Upper lobe of left lung (tissue), 6 donors: ENCODE measurements around the gene CAB39L. TPM values are rescaled to one million over a fixed set of nuclear protein-coding genes. Genes with fewer than 3 reads are reported as not detected.

ENCODE experiments used
- ATAC-seq, 2 donors: fragments of 200-7000 bp; cut with Tn5 transposase; one replicate each; pipeline ENCODE4 v1.9.1; 2022; ENCODE audit warnings: mild to moderate bottlenecking in 2 of 2, moderate library complexity in 2 of 2; ENCODE audit not compliant: low FRiP score in 2 of 2
- DNase-seq, 2 donors: peaks; one replicate each; pipeline ENCODE4 v3.0.0-alpha.2; 2019 to 2020
- H3K27ac ChIP-seq, 4 donors: fragments of 200-600 bp; sonication (generic); one replicate each; pipeline ENCODE4 v1.5.1; 2016 to 2019
- H3K27me3 ChIP-seq, 4 donors: fragments of 200-600 bp; sonication (generic); one replicate each; pipeline ENCODE4 v1.5.1; 2017 to 2019
- H3K36me3 ChIP-seq, 4 donors: fragments of 200-600 bp; sonication (generic); one replicate each; pipeline ENCODE4 v1.5.1; 2016 to 2019
- H3K4me1 ChIP-seq, 4 donors: fragments of 200-600 bp; sonication (generic); one replicate each; pipeline ENCODE4 v1.5.1; 2018 to 2019
- H3K4me3 ChIP-seq, 4 donors: fragments of 200-600 bp; sonication (generic); one replicate each; pipeline ENCODE4 v1.5.1; 2017 to 2019; ENCODE audit warnings: mild to moderate bottlenecking in 2 of 4, moderate library complexity in 1 of 4
- H3K9me3 ChIP-seq, 4 donors: fragments of 200-600 bp; sonication (generic); one replicate each; pipeline ENCODE4 v1.5.1; 2018 to 2019
- CTCF ChIP-seq, 6 experiments: fragments of 450-650 bp in 4 of 6; fragments of 200-600 bp in 2 of 6; sonication (generic) in 2 of 6; IDR thresholded peaks; one replicate each; pipeline ENCODE4 v1.5.1; 2016 to 2019; ENCODE audit warnings: antibody characterized with exemption in 6 of 6
- EP300 ChIP-seq, 4 donors: sonication (generic); formaldehyde crosslinking; IDR thresholded peaks; one replicate each; pipeline ENCODE4 v1.5.1; 2017; ENCODE audit warnings: antibody characterized with exemption in 4 of 4, control low read depth in 2 of 4
- POLR2A ChIP-seq, 4 donors: fragments of 450-650 bp; IDR thresholded peaks; one replicate each; pipeline ENCODE4 v1.5.1; 2016 to 2017; ENCODE audit warnings: antibody characterized with exemption in 4 of 4, mild to moderate bottlenecking in 2 of 4
- POLR2AphosphoS5 ChIP-seq, 2 donors: sonication (generic); formaldehyde crosslinking; IDR thresholded peaks; one replicate each; pipeline ENCODE4 v1.5.1; 2017; ENCODE audit warnings: antibody characterized with exemption in 2 of 2
- WGBS, 2 donors: methylation state at CpG; one replicate each; pipeline ENCODE4 v1.1.5; 2017 to 2018; 5-methylcytosine and 5-hydroxymethylcytosine counted together
- total RNA-seq, 6 donors: library from RNA; depleted of rRNA in 4 of 6; stranded (reverse); fragments of >200 nt in 4 of 6; gene quantifications; one replicate each; pipeline versions ENCODE4 v1.1.0 to v1.2.1, GENCODE V29; 2016 to 2021
- donor health status: DM: no; HTN: no; CAD: no; lungs with moderate emphysema.
- donor health status: DM: no; HTN: yes; CAD: no; lungs with severe emphysema.

The CAB39L gene
- 10 to 100 TPM; 12.5 to 49.2 (median 19.5) TPM for total RNA-seq

GRCh38 chr13:49443704-49444523, at the start of gene CAB39L, which contains the start of gene SETDB2:
TSS of gene CAB39L (minus strand) at chr13:49444064. CDS start at chr13:49382910, 61,154 bp downstream.
TSS of gene SETDB2 (plus strand) at chr13:49444274. CDS start at chr13:49451894, 7,620 bp downstream.
- Histone ChIP-seq H3K27me3 (no peaks in the 10 kb centered on the region), H3K4me1 (peaks cover 9 to 27% (median 15%) of the 10 kb centered on the region in 4 donors), H3K4me3 (peak within 1 kb of the TSS; percentile 76 to 78 (median 76)), H3K9me3 (no peaks in the 10 kb centered on the region), H3K36me3 (no peaks in the 10 kb centered on the region), H3K27ac (peak within 1 kb of the TSS; percentile 92 to 96 (median 94))
- DNase-seq (peak; percentile 99 to 100), ATAC-seq (peak; percentile 99 to 100)
- TF ChIP-seq CTCF (IDR thresholded peaks at IDR 0.05) (peak; percentile 31 to 87 (median 76)), POLR2AphosphoS5 (IDR thresholded peaks at IDR 0.05) (peak; percentile 66 to 97), POLR2A (IDR thresholded peaks at IDR 0.05) (peak in 3 of 4 donors; percentile 67 to 95 (median 94)), EP300 (IDR thresholded peaks at IDR 0.05) (no peak)
- 0% methylated on average over 15 to 49 of the region's 53 CpGs for WGBS, 2 donors

DNA sequence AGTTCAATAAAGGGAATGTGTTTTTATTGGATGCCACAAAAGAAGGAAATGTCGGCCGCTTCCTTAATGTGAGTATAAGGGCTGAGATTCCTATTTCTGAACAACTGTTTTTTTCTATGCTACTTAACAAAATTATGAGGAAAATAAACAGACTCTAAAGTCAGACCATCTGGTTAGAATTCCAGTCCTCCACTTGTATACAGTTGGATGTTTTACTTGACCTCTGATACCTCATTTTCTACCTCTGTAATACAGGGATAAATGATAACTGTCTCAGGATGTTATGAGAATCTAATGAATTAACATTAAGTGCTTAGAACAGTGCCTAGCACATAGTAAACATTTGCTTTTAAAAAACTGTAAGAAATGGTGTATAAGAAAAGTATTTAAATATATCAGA, 44.7 kb upstream of the CAB39L start:
- Histone ChIP-seq H3K27ac (no peak overlapping the region), H3K4me1 (no peaks in the 10 kb centered on the region), H3K27me3 (no peaks in the 10 kb centered on the region), H3K4me3 (no peak overlapping the region), H3K9me3 (no peaks in the 10 kb centered on the region), H3K36me3 (peaks cover 0 to 37% (median 9%) of the 10 kb centered on the region in 4 donors)
- TF ChIP-seq POLR2AphosphoS5 (IDR thresholded peaks at IDR 0.05), result no peak
- TF ChIP-seq POLR2A (IDR thresholded peaks at IDR 0.05), result no peak
- TF ChIP-seq CTCF (IDR thresholded peaks at IDR 0.05), result no peak
- no peak for TF ChIP-seq EP300 (IDR thresholded peaks at IDR 0.05)
- ATAC-seq, result no peak
- no peak for DNase-seq
- WGBS, 2 donors, result 90 to 92% methylated on average over 2 of the region's 2 CpGs

GRCh38 chr13:49481788-49482187, 37.9 kb upstream of the CAB39L start:
- DNase-seq, result no peak
- Histone ChIP-seq H3K27ac (no peak overlapping the region), H3K4me1 (no peaks in the 10 kb centered on the region), H3K36me3 (peaks cover 2 to 84% (median 20%) of the 10 kb centered on the region in 4 donors), H3K4me3 (no peak overlapping the region), H3K27me3 (no peaks in the 10 kb centered on the region), H3K9me3 (no peaks in the 10 kb centered on the region)
- ATAC-seq, result no peak
- TF ChIP-seq POLR2AphosphoS5 (IDR thresholded peaks at IDR 0.05) (no peak), EP300 (IDR thresholded peaks at IDR 0.05) (no peak), CTCF (IDR thresholded peaks at IDR 0.05) (no peak), POLR2A (IDR thresholded peaks at IDR 0.05) (no peak)
- 77 to 81% methylated on average over 5 of the region's 5 CpGs for WGBS, 2 donors

- H3K36me3 ChIP-seq, result peaks cover 2 to 89% (median 18%) of the 10 kb centered on the region in 4 donors
- no peak for DNase-seq
- no peak overlapping the region for H3K27ac ChIP-seq
- WGBS, 2 donors, result 93 to 95% methylated on average over 7 of the region's 7 CpGs
- H3K4me1 ChIP-seq, result no peaks in the 10 kb centered on the region
- H3K4me3 ChIP-seq, result no peak overlapping the region
- no peaks in the 10 kb centered on the region for H3K9me3 ChIP-seq
- ATAC-seq, result no peak
- TF ChIP-seq CTCF (IDR thresholded peaks at IDR 0.05), result no peak
- no peak for TF ChIP-seq POLR2A (IDR thresholded peaks at IDR 0.05)
- no peak for TF ChIP-seq EP300 (IDR thresholded peaks at IDR 0.05)
- TF ChIP-seq POLR2AphosphoS5 (IDR thresholded peaks at IDR 0.05), result no peak
- H3K27me3 ChIP-seq, result no peaks in the 10 kb centered on the region
Observed at GRCh38 chr13:49476529-49476928, 32.7 kb upstream of the CAB39L start.
